ENCODE results near the gene GPR3. TPM values are rescaled to one million over a fixed set of nuclear protein-coding genes. Genes with fewer than 3 reads are reported as not detected.

The GPR3 gene
- total and polyA plus RNA-seq, 10 of the 15 experiments (the other 5 are each of a cell fraction or from before 2014, with no cell fraction given): 0.33 to 1.4 (median 0.63) TPM; not detected in 3

DNA sequence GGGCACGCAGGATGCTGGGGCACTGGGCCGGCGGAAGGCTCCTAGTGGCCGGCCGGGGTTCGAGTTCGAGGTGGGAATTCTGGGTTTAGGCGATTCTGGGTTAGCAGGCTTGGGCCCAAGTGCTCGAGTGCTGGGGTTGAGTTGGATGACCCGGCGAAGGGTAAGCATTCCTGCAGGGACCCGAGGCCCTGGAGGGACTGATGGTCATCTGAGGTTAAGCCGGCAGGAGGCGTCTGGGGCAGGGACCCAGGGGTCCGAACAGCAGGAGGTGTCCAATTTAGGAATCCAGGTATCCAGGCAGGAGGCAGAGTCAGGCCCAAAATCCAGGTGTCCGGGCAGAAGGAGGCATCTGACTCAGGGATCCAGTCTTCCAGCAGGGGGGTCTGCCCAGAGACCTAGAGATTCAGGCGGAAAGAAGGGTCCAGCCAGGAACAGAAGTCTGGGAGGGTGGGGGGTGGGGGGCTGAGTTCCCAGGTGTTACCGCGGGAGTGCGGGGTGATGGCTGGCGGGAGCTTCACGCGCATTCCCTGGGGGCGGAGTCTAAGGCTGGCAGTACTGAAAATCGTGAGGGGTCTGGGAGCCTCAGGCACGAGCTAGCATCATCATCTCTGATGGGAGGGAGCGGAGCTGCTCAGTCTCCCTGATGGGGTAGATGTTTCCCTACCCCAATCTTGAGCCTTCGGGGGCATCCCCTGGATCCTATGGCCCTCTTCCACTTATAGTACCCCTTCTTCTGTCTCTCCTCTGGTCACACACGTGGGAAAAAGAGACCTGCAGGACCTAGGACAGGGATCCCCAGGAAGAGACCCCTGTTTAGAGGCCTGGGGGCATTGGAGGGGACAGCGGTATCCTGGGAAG is 585 bp downstream of the GPR3 start:
- RAD21 ChIA-PET (ENCODE audit: unreplicated experiment): interaction anchor here (0.9 to 2.9 kb wide), 3 partner anchors 92 to 214 kb away, joined by 3 to 21 read pairs (median 5); no protein-coding TSS in a partner anchor
- no peaks in the 10 kb centered on the region for H3K36me3 ChIP-seq (ENCODE audit: control insufficient read depth in 2 of 2, insufficient read depth in 2 of 2, low read length in 1 of 2)
- H3K27ac ChIP-seq (ENCODE audit: control insufficient read depth, insufficient read depth): no peak overlapping the region
- no peaks in the 10 kb centered on the region for H4K20me1 ChIP-seq (ENCODE audit: control insufficient read depth, insufficient read depth)
- ATAC-seq (peak; percentile 2; the same call in 1 of the 3 replicates), DNase-seq (ENCODE audit: low read depth, low spot score) (no peak), FAIRE-seq (no peak)
- no TSS peak for BruUV-seq (replicated peaks)
- H2AFZ ChIP-seq (ENCODE audit: control insufficient read depth, low read depth, low read length): peak overlapping the region; percentile 83
- in situ Hi-C loops (cut with MboI): loop anchor here (5.0 kb wide), 3 partner anchors 91 to 291 kb away; no protein-coding TSS in a partner anchor
- 42% methylated on average over 30 of the region's 30 CpGs for WGBS (ENCODE audit: insufficient coverage, insufficient replicate concordance, low lambda C conversion rate, missing lambda C conversion rate)
- POLR2A ChIA-PET: interaction anchor here (0.5 kb wide), 1 partner anchor 171 kb away, joined by 3 read pairs; no protein-coding TSS in a partner anchor
- H3K4me3 ChIP-seq: peak overlapping the region; percentile 71
- CTCF ChIA-PET: interaction anchor here (1.4 to 13.5 kb wide), 3 partner anchors 36 to 214 kb away, joined by 4 to 265 read pairs (median 133); partner anchors contain the start of gene AHDC1
- H3K27me3 ChIP-seq (replicated peaks in 1 of 2; ENCODE audit: control insufficient read depth in 2 of 2, insufficient read depth in 2 of 2, low read length in 1 of 2): no peaks in the 10 kb centered on the region
- peak overlapping the region; percentile 98 for H3K4me2 ChIP-seq (ENCODE audit: control insufficient read depth, insufficient read depth)
- peaks cover 8% of the 10 kb centered on the region for H3K4me1 ChIP-seq (ENCODE audit: control insufficient read depth, insufficient read depth, low read length)
- H3K9ac ChIP-seq (ENCODE audit: control insufficient read depth, insufficient read depth, low read length): peak overlapping the region; percentile 67
- H3K9me3 ChIP-seq (replicated peaks; ENCODE audit: control insufficient read depth, insufficient read depth, low read length): no peaks in the 10 kb centered on the region
- SMC1A ChIA-PET (ENCODE audit: uncharacterized antibody, unreplicated experiment): no interaction called here
- H3K79me2 ChIP-seq (ENCODE audit: control insufficient read depth, insufficient read depth, low read length): no peaks in the 10 kb centered on the region
- TF ChIP-seq, protein P1, sequence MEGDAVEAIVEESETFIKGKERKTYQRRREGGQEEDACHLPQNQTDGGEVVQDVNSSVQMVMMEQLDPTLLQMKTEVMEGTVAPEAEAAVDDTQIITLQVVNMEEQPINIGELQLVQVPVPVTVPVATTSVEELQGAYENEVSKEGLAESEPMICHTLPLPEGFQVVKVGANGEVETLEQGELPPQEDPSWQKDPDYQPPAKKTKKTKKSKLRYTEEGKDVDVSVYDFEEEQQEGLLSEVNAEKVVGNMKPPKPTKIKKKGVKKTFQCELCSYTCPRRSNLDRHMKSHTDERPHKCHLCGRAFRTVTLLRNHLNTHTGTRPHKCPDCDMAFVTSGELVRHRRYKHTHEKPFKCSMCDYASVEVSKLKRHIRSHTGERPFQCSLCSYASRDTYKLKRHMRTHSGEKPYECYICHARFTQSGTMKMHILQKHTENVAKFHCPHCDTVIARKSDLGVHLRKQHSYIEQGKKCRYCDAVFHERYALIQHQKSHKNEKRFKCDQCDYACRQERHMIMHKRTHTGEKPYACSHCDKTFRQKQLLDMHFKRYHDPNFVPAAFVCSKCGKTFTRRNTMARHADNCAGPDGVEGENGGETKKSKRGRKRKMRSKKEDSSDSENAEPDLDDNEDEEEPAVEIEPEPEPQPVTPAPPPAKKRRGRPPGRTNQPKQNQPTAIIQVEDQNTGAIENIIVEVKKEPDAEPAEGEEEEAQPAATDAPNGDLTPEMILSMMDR (IDR thresholded peaks at IDR 0.05 in 2 of 3, conservative IDR thresholded peaks at IDR 0.05 in 1 of 3; ENCODE audit: control insufficient read depth in 2 of 3, extremely low read depth in 1 of 3, insufficient read depth in 1 of 3, low read depth in 3 of 3, low read length in 3 of 3): peak; percentile 1 to 32 (median 10); a peak in 1 of 6 replicates
- TF ChIP-seq FOXM1 (IDR thresholded peaks at IDR 0.05; ENCODE audit: low read depth, low read length) (no peak), GATAD2B (conservative IDR thresholded peaks at IDR 0.05; ENCODE audit: low read depth) (0 out of 2 replicates have a peak, but pooled peaks have one; percentile 10)
- intact Hi-C loops (cut with micrococcal nuclease; ENCODE audit: unreplicated experiment): loop anchor here (1.0 kb wide), 1 partner anchor 213 kb away; no protein-coding TSS in a partner anchor
